Stimulated activated CD4-positive, alpha-beta T cell treated with anti-CD3 and anti-CD28 coated beads, Interleukin-1b, Interleukin-23, amount 100 ng/mL, for 48 hours (primary cell): ENCODE measurements around the gene APEX1.
"Not testable (repeated sequence)": the region's sequence is repeated elsewhere in the genome, so short reads cannot be mapped to it uniquely, and the experiment has no call there.

Source experiments
- DNase-seq: peaks from one replicate; pipeline ENCODE4 v3.0.0-alpha.2; 2020

Gene APEX1

DNA sequence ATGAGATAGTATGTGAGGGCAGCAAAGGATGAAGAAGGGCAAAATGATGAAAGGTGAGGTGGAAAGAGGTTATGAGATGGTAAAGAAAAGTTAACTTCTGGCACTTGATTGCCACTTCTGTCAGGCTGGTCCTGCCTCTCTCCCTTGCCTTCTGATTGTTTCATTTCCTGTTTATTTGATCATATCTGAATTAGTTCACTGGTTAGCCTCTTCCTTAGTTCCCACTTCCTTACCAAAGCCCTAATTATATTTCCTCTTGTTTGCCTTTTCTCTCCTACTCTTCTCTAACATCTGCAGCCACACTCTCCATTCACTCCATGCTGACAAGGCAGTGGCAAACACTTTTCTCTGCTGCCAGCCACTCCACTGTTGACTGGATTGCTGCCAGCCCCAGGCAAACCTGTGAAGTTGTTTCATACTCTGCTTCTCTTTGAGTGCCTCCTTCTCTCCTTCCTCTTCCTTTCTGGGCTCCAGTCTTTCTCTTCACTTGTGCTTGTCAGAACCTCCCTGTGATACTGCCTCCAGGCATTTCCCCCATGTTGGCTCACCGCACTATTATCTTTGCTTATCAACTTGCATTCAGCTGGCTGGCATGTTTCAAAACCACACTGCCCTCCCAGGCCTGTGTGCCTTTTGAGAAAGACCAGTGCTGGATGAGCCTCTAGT lies 22.3 kb downstream of the APEX1 start:
- no peak for DNase-seq

DNA sequence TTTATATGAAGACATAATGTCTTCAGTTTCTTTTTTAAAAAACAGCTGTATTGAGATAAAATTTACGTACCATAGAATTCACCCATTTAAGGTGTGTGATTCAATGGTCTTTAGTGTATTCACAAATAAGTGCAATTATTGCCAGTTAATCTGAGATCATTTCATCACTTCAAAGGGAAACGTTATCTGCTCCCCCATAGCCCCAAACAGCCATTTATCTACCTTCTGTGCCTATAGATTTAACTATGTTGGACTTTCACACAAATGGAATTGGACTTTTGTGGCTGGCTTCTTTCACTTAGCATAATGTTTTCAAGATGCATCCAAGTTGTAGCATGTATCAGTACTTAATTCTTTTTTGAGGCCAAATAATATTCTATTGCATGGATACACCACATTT lies 23.9 kb downstream of the APEX1 start:
- no peak for DNase-seq

DNA sequence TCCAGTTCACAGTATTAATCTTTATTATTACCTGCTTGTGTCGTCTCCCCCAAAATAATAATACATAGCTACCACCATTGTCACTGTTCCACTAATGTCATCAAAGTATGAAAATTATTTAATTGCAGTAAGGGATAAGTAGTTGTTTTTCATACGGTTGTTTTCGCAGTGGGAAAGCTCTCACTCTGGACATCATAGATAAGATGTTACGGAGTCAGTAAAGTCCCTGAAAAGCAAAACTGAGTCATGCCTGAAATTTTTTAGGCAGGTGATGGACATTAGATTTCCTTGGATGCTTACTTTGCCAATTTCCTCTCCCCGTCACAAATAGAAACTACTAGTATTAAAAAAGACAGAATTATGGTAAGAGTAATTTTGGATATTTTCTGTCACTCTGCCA lies 27.4 kb downstream of the APEX1 start:
- no peak for DNase-seq

DNA sequence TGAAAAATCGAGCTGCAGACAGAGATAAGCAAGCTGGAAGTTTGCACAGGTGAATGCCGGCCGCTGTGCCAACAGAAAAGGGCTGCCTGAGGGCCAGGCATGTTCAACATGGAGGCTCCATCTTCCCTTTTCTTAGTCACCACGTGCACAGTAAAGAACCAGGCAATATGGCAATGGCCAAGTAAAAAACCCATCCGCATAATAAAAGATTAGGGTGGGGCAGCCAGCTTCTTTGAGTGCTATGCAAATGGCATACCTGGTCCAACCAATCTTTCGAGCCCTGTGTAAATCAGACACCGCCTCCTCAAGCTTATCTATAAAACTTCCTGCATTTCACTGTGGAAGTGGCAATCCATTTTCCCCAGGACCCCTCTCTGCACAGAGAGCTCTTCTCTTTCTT lies 30.9 kb downstream of the APEX1 start:
- DNase-seq = no peak

DNA sequence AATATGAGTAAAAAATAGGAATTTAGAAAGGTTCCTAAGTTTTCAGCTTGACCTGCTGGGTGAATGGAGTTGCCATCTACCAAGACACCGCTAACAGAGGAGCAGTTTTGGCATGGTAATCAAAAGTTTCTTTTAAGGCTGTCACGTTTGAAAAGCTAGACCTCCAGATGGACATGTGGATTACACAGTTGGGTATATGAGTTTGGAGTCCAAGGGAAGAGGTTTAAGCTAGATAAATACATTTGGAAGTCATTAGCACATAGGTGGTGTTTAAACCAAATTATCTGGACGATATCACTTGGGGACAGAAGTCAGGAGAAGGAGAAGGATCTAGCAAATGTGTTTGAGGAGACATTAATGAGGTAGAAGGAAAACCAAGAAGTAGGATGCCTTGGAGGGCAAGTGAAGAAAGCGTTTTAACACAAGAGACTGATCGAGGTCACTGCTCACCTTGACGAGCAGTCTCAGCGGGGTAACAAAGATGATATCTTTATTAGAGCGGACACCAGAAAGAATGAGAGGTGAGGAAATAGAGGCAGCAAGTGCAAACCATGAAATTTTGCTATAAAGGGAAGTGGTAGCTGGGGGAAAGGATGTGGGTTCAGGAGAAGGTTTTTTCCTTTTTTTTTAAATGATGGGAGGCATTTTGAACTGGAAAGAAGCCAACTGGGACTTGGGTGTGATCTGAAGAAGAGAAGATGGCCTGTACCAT lies 31.8 kb downstream of the APEX1 start:
- DNase-seq = no peak

DNA sequence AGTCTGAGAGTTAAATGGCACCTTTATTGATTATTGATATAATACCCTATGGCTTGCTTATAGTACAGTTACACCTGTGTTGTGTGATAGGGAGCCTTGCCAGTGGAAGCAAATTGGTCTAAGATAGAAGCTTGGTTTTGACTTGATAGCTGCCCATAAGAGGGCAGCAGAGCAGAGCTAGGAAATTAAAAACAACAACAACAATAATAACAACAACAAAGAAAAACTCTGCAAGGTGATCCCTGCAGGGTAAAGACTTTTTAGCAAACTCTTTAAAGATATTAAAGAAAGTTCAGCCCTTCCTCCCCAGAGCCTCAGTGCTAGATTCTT lies 32.3 kb downstream of the APEX1 start:
- DNase-seq = no peak

DNA sequence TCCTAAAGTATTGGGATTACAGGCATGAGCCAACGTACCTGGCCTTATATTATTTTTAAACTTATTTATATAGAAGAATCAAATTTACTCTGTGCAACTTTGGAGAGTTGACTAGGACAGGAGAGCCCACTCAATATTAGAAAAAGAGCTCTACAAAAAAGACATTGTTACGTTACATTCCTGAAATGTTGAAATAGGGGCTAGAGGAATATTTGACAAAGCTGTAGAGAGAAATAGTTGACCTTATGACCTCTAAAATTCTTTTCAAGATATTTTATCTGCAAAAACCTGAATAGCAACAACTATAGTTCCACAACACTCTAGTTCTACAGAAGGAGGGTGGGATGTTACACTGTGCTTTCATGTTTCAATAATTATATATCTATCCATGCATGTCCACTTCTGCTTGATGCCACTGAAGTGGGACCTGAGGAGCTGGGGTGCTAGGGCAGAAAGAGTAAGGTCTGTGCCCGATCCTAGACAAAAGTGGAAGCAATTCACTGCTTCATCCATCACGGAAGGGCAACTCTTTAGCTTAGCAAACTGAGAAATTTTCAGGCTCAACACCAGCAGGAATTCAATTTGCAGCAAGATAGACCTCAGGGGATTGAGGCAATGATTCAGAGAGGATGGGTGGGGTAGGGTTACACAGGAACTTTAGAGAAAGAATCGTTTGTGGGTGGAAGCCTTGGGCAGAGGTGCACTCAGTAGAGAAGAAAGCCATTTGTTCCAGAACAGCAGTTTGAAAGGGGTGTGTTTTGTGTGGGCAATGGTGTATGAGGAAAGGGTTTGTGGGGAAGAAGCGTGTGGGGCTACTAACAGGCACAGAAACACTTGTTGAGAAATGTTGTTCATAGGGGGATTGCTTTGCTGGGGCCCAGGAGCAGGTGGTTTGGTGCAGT lies 34.3 kb downstream of the APEX1 start:
- DNase-seq = no peak

DNA sequence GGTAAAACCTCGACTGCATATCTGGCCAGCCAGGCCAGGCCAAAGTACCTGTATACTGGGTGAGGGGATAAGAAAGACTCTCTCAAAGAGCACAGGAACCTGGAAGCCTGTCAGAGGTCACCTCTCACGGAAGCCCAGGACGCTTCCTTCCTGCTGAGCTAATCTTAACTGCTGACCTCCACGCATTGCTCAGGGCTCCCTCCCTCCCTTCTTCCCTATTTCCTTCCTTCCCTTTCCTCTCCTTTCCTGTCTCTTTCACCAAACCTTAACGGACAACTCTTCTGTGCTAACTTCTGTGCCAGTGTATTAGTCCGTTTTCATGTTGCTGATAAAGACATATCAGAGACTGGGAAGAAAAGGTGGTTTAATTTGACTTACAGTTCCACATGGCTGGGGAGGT lies 35.5 kb downstream of the APEX1 start:
- DNase-seq = no peak

DNA sequence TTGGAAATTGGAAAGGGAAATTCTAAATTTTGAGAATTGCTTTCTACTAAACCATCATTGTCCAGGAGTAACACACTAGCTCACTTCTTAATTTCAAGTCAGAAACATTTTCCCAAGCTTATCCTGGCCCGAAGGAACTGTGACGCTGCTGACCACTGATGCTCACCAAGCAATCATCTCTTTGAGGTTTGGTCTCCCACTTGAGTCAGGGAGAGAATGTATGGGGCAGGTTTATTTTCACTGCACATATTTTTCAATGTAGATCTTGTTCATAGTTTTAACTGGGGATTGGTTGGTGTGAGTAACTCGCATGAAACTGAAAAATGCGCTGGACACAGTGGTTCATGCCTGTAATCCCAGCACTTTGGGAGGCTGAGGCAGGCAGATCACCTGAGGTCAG lies 37.5 kb downstream of the APEX1 start:
- DNase-seq = no peak

DNA sequence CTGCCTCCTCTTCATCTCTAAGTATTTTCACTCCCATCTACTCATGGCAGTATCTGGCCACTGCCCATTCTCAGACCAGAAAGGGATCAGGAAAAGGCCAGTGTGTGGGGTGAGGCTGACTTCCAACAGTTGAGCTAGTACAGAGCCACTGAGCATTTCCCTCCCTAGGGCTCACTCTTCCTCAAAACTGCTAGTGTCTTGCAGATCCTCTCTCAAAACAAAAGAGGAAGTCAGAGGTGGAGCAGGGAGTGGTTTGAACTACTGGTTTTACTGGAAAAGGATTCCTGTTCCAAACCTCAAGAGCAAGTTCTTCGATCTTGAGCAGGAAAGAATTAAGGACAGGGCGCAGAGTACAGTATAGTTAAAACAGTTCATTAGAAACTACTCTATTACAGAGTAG lies 38.6 kb downstream of the APEX1 start:
- DNase-seq = no peak

DNA sequence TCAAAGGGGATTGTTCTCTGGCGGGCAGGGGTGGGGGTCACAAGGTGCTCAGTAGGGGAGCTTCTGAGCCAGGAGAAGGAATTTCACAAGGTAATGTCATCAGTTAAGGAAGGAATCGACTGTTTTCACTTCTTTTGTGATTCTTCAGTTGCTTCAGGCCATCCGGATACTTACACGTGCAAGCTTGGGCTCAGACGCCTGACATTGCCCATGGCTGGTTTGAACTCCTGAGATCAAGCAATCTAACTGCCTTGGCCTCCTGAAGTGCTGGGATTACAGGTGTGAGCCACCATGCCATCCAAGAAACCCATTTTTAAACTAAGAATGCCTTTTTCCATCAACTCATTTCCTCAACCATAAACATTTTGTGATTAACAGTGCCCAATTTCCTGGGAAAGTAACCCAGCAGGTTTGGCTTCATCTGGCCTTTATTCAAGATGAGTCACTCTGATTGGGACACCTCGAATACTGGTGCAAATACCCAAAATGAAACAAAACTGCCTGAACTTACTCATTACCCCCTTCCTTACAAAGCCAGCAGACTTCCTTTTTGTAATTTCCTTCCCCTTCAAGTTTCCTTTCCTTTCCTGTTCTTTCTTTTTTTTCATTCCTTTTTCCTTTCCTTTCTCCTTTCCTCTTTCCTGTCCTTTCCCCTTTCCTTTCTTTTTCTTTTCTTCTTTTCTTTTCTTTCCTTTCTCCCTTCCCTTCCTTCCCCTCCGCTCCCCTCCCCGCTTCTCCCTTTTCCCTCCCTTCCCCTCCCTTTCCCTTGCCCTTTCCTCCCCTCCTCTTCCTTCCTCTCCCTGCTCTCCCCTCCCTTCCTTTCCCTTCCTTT lies 40.1 kb downstream of the APEX1 start:
- no peak for DNase-seq

DNA sequence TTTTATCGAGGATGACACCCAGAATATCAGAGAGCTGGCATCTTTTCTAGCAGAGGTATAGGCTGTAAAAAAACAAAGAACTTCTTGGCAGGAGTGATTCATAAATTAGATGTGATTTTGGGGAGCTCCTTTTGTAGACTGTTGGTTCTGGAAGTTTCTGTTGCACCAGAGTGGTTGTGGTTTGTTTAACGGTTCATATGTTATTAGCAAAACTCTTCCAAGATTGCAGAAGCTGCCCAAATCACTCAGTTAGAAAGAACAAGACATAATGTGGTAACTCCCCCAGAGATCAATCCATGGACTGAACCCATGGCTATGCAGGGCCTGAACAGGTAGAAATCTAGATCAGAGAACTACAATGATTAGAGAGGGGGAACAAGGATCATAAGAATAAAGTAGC lies 43.6 kb downstream of the APEX1 start:
- DNase-seq = no peak

DNA sequence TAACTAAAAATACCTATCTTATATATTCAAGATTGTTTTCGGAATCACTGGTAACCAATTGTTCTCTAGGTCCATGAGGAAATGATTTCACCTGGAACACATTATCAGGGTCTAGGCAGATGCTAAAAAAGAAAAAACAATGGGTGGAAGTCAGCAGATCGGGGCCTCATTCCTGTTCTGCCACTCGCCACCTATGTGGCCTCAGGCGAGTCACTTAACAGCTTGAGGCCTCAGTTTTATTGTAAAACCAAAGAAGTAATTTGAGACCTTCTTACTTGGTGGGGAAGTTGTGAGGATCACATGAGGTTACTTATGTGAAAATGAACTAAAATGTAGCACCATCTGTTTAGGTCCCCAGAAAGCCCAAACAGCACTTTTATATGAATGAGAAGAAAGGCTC lies 44.1 kb downstream of the APEX1 start:
- no peak for DNase-seq

DNA sequence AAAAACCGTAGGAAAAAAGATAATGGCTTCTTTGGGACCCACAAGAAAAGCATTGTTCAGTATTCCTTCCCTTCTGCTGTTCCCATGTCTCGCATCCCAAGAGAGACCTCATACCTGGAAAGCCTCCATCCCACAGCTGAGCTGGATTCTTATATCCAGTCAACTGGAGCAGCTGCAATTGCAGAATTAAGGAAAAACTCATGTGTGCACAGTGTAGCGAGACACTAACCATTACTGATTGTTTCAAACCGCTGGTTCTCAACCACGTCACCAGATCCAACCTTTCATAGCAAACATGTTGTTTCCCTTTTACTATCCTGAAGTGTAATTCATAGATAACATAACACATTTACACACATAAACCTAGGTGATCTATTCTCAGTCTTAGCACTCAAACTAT lies 44.9 kb downstream of the APEX1 start:
- DNase-seq = no peak

DNA sequence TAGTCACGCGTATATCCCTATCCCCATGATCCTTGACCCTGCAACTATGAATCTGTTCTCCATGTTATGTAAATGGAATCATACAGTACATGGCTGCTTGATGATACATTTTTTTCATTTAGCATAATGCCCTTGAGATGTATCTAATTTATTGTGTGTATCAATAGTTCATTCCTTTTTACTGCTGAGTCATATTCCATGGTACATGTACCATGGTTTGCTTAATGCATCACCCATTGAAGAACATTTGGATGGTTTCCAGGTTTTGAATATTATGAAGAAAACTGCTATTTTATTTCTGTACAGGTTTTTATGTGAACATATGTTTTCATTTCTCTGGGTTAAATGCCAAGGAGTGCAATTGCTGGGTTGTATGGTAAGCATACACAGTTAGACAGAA lies 46.3 kb downstream of the APEX1 start:
- no peak for DNase-seq

DNA sequence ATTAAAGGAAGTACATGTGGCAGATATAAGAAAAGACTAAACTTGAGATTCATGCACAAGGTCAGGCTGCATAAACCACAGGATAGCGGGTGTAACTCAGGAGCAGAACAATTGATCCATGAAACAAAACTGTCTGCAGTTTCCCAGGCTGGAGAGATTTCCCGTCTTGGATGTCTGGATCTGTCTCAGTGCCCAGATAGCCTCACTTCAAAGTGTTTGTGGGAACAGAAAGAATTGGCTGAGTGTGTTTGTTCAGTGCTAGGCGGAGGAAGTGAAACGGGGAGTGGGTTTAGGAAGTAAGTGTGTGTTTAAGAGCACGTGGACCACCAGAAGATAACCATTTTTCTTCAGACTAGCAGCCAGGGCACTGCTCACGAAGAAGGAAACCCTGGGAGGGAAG lies 48.9 kb downstream of the APEX1 start:
- no peak for DNase-seq

DNA sequence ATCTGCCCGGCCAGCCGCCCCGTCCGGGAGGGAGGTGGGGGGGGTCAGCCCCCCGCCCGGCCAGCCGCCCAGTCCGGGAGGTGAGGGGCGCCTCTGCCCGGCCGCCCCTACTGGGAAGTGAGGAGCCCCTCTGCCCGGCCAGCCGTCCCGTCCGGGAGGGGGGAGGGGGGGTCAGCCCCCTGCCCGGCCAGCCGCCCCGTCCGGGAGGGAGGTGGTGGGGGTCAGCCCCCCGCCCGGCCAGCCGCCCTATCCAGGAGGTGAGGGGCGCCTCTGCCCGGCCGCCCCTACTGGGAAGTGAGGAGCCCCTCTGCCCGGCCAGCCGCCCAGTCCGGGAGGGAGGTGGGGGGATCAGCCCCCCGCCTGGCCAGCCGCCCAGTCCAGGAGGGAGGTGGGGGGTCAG lies 51.2 kb downstream of the APEX1 start:
- DNase-seq = not testable (repeated sequence)

DNA sequence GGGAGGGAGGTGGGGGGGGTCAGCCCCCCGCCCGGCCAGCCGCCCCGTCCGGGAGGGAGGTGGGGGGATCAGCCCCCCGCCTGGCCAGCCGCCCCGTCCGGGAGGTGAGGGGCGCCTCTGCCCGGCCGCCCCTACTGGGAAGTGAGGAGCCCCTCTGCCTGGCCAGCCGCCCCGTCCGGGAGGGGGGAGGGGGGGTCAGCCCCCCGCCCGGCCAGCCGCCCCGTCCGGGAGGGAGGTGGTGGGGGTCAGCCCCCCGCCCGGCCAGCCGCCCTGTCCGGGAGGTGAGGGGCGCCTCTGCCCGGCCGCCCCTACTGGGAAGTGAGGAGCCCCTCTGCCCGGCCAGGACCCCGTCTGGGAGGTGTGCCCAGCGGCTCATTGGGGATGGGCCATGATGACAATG lies 51.7 kb downstream of the APEX1 start:
- DNase-seq = not testable (repeated sequence)
